ENCODE measurements around the gene ANKRA2.

DNA sequence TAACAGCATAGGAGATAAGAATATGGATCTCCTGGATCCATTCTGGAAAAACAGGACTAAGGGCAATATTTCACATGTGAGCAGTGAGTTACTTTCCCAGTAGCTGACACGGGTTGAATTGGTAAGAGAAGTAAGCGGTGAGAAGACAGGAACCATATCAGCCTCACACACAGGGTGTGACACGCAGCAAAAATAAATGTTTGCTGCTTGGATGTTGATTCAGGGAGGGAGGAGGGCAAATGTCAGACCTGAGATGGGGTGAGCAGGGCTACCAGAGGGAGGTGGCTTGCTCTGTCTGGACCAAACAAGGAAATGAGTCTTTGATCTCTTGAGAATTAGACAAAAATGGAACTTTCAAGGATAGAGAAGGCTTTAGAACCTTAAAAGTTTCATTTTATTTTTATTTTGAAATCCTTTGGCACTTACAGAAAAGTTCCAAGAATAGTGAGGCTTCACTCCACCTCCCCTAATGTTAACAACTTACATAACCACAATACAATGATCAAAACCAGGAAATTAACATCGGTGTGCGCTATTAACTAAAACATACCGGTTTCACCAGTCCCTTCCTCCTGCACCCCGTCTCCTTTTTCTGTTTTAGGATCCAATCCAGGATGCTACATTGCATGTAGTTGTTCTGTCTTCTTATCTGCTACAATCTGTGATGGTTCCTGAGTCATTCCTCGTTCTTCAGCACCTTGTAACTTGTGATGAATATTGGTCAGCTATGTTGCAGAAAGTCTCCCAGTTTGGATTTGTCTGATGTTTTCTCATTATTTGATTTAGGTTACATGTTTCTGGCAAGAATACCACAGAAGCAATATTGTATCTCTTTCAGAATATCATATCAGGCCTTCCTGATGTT lies 40.0 kb upstream of the ANKRA2 start:
- TF ChIP-seq POLR2A (IDR thresholded peaks at IDR 0.05): no peak
- TF ChIP-seq, protein P1, sequence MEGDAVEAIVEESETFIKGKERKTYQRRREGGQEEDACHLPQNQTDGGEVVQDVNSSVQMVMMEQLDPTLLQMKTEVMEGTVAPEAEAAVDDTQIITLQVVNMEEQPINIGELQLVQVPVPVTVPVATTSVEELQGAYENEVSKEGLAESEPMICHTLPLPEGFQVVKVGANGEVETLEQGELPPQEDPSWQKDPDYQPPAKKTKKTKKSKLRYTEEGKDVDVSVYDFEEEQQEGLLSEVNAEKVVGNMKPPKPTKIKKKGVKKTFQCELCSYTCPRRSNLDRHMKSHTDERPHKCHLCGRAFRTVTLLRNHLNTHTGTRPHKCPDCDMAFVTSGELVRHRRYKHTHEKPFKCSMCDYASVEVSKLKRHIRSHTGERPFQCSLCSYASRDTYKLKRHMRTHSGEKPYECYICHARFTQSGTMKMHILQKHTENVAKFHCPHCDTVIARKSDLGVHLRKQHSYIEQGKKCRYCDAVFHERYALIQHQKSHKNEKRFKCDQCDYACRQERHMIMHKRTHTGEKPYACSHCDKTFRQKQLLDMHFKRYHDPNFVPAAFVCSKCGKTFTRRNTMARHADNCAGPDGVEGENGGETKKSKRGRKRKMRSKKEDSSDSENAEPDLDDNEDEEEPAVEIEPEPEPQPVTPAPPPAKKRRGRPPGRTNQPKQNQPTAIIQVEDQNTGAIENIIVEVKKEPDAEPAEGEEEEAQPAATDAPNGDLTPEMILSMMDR (IDR thresholded peaks at IDR 0.05): no peak
